ENCODE data around the gene ZNF787. TPM values are rescaled to one million over a fixed set of nuclear protein-coding genes. Genes with fewer than 3 reads are reported as not detected.

Gene ZNF787
- total and polyA plus RNA-seq, 4 donors: 2.9 to 23.6 (median 18.8) TPM

- H3K27me3 ChIP-seq (ENCODE audit: control insufficient read depth in 4 of 4, insufficient read depth in 4 of 4, low read length in 3 of 4): no peaks in the 10 kb centered on the region
- WGBS: 57% methylated on average over 14 of the region's 14 CpGs
- H3K9ac ChIP-seq (ENCODE audit: low read depth in 1 of 2, low read length in 2 of 2): no peak overlapping the region
- TF ChIP-seq SP1 (IDR thresholded peaks at IDR 0.05) (no peak), CTCF (IDR thresholded peaks at IDR 0.05; ENCODE audit: low read depth, low read length, missing input control) (no peak), REST (IDR thresholded peaks at IDR 0.05) (no peak), ATF3 (IDR thresholded peaks at IDR 0.05) (no peak), HNF4G (IDR thresholded peaks at IDR 0.05) (no peak), NR2F2 (IDR thresholded peaks at IDR 0.05) (no peak), HNF4A (conservative IDR thresholded peaks at IDR 0.05) (no peak), GABPA (IDR thresholded peaks at IDR 0.05 in 1 of 2, conservative IDR thresholded peaks at IDR 0.05 in 1 of 2) (no peak), FOXA1 (IDR thresholded peaks at IDR 0.05) (no peak), RXRA (IDR thresholded peaks at IDR 0.05) (no peak), EGR1 (IDR thresholded peaks at IDR 0.05; ENCODE audit: low read depth in 2 of 2) (no peak), TAF1 (conservative IDR thresholded peaks at IDR 0.05) (no peak), FOXA2 (IDR thresholded peaks at IDR 0.05) (no peak)
- no peak overlapping the region for H3K4me3 ChIP-seq (ENCODE audit: low read depth in 1 of 3, low read length in 3 of 3)
- H3K9me3 ChIP-seq (ENCODE audit: control insufficient read depth in 4 of 4, low read length in 3 of 4): no peaks in the 10 kb centered on the region
- H3K36me3 ChIP-seq (ENCODE audit: control insufficient read depth in 4 of 4, insufficient read depth in 3 of 4, low read depth in 1 of 4, low read length in 3 of 4): no peaks in the 10 kb centered on the region
- H3K27ac ChIP-seq (ENCODE audit: low read depth in 1 of 2, low read length in 2 of 2): no peak overlapping the region
- no peak for DNase-seq (ENCODE audit: low spot score)
- peaks cover 0 to 25% (median 21%) of the 10 kb centered on the region in 4 donors for H3K4me1 ChIP-seq (ENCODE audit: control insufficient read depth in 4 of 4, insufficient read depth in 4 of 4, low read length in 3 of 4)
Measured at GRCh38 chr19:56132316-56132822, 11.3 kb upstream of the ZNF787 start.

- no peak overlapping the region for H3K4me3 ChIP-seq (ENCODE audit: low read depth in 1 of 3, low read length in 3 of 3)
- no peak overlapping the region for H3K9ac ChIP-seq (ENCODE audit: low read depth in 1 of 2, low read length in 2 of 2)
- DNase-seq (ENCODE audit: low spot score): no peak
- peaks cover 0 to 18% (median 14%) of the 10 kb centered on the region in 4 donors for H3K4me1 ChIP-seq (ENCODE audit: control insufficient read depth in 4 of 4, insufficient read depth in 4 of 4, low read length in 3 of 4)
- 87% methylated on average over 8 of the region's 8 CpGs for WGBS
- no peaks in the 10 kb centered on the region for H3K36me3 ChIP-seq (ENCODE audit: control insufficient read depth in 4 of 4, insufficient read depth in 3 of 4, low read depth in 1 of 4, low read length in 3 of 4)
- no peak overlapping the region for H3K27ac ChIP-seq (ENCODE audit: low read depth in 1 of 2, low read length in 2 of 2)
- no peaks in the 10 kb centered on the region for H3K27me3 ChIP-seq (ENCODE audit: control insufficient read depth in 4 of 4, insufficient read depth in 4 of 4, low read length in 3 of 4)
- H3K9me3 ChIP-seq (ENCODE audit: control insufficient read depth in 4 of 4, low read length in 3 of 4): no peaks in the 10 kb centered on the region
- no peak for TF ChIP-seq HNF4G (IDR thresholded peaks at IDR 0.05)
- TF ChIP-seq TAF1 (conservative IDR thresholded peaks at IDR 0.05): no peak
- TF ChIP-seq FOXA2 (IDR thresholded peaks at IDR 0.05): no peak
- no peak for TF ChIP-seq YY1 (IDR thresholded peaks at IDR 0.05)
- no peak for TF ChIP-seq ZBTB33 (IDR thresholded peaks at IDR 0.05)
- no peak for TF ChIP-seq REST (IDR thresholded peaks at IDR 0.05)
- no peak for TF ChIP-seq EGR1 (IDR thresholded peaks at IDR 0.05; ENCODE audit: low read depth in 2 of 2)
- TF ChIP-seq NR2F2 (IDR thresholded peaks at IDR 0.05): no peak
- TF ChIP-seq RAD21 (IDR thresholded peaks at IDR 0.05): no peak
- TF ChIP-seq HNF4A (conservative IDR thresholded peaks at IDR 0.05): no peak
- no peak for TF ChIP-seq RXRA (IDR thresholded peaks at IDR 0.05)
- no peak for TF ChIP-seq SP1 (IDR thresholded peaks at IDR 0.05)
- TF ChIP-seq MAX (IDR thresholded peaks at IDR 0.05): no peak
- no peak for TF ChIP-seq FOXA1 (IDR thresholded peaks at IDR 0.05)
Measured at GRCh38 chr19:56131651-56132050, 10.6 kb upstream of the ZNF787 start.

Data from liver (tissue), 9 donors.